T-helper 1 cell treated with Interleukin-12 subunit alpha and Interleukin-12 subunit beta and Interleukin-4 antibody, amounts not matched to agents 30 μg/mL and 1 μg/mL, for 36 hours (primary cell): Measurements from ENCODE around the gene JSRP1.

Experiments
- H3K27ac Mint-ChIP-seq: one replicate; pipeline ENCODE4 v1.8.0; 2021; ENCODE audit warnings: mild to moderate bottlenecking, mixed read lengths
- H3K27me3 Mint-ChIP-seq: one replicate; pipeline ENCODE4 v1.8.0; 2021; ENCODE audit warnings: low read depth, mixed read lengths
- H3K36me3 Mint-ChIP-seq: one replicate; pipeline ENCODE4 v1.8.0; 2021; ENCODE audit warnings: low read depth, mixed read lengths
- H3K4me1 Mint-ChIP-seq: one replicate; pipeline ENCODE4 v1.8.0; 2021; ENCODE audit warnings: low read depth, mixed read lengths
- H3K4me3 Mint-ChIP-seq: one replicate; pipeline ENCODE4 v1.8.0; 2021; ENCODE audit warnings: mild to moderate bottlenecking, moderate library complexity, mixed read lengths
- H3K9me3 Mint-ChIP-seq: one replicate; pipeline ENCODE4 v1.8.0; 2021; ENCODE audit warnings: mixed read lengths

Gene JSRP1

GRCh38 chr19:2237051-2237868 is 19.0 kb downstream of the JSRP1 start:
- H3K4me3 Mint-ChIP-seq, result peak overlapping the region; percentile 98
- H3K27ac Mint-ChIP-seq, result peak overlapping the region; percentile 88
- H3K4me1 Mint-ChIP-seq, result peaks cover 53% of the 10 kb centered on the region
- H3K27me3 Mint-ChIP-seq, result no peaks in the 10 kb centered on the region
- H3K9me3 Mint-ChIP-seq, result no peaks in the 10 kb centered on the region
- peaks cover 32% of the 10 kb centered on the region for H3K36me3 Mint-ChIP-seq

GRCh38 chr19:2236314-2237050 is 19.7 kb downstream of the JSRP1 start, which contains the start of the genes PLEKHJ1 and SF3A2:
TSS of gene PLEKHJ1 (minus strand) at chr19:2236329. CDS start at chr19:2236248, 81 bp downstream.
TSS of gene SF3A2 (plus strand) at chr19:2236824. CDS start at chr19:2243419, 6,595 bp downstream.
- H3K27ac Mint-ChIP-seq, result peak within 1 kb of the TSS; percentile 98
- no peaks in the 10 kb centered on the region for H3K9me3 Mint-ChIP-seq
- H3K4me1 Mint-ChIP-seq, result peaks cover 51% of the 10 kb centered on the region
- no peaks in the 10 kb centered on the region for H3K27me3 Mint-ChIP-seq
- H3K4me3 Mint-ChIP-seq, result peak within 1 kb of the TSS; percentile 98
- peaks cover 31% of the 10 kb centered on the region for H3K36me3 Mint-ChIP-seq

- Mint-ChIP-seq H3K36me3 (peaks cover 31% of the 10 kb centered on the region), H3K27ac (peak overlapping the region; percentile 98), H3K9me3 (no peaks in the 10 kb centered on the region), H3K4me3 (peak overlapping the region; percentile 98), H3K27me3 (no peaks in the 10 kb centered on the region), H3K4me1 (peaks cover 46% of the 10 kb centered on the region)
Observed at GRCh38 chr19:2236064-2236313, 20.2 kb downstream of the JSRP1 start.

DNA sequence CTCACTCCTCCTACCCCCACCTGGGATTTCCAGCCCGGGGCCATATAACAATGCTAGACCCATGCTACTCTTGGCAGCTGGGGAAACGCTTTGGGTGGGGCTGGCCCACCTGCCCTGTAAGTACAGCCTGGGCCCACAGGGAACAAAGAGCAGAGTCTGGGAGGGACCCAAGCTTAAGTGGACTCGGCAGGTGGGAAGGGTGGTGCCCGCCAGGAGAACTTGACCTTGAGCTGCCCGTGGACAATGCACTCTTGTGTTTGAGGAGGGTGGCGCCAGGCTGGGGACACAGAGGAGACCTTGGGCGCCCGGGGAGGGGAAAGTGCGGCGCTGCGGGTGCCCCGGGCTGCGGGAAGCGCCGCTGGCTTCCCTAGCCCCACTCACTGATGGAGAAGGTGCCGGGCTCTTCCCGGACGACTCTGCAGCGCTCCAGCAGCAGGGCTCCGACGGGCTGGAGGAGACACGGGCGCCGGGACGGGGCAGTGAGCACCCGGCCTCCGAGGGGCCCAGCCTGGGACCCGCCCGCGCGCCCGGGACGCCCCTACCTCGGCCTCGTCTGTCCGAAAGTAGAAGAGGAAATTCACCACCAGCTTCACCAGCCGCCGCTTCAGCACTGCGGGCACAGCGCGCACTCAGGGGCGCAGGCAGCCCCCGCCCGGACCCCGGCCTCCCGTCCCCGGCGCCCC is 20.7 kb downstream of the JSRP1 start:
- Mint-ChIP-seq H3K4me1 (peaks cover 42% of the 10 kb centered on the region), H3K27ac (peak overlapping the region; percentile 79), H3K27me3 (no peaks in the 10 kb centered on the region), H3K9me3 (no peaks in the 10 kb centered on the region), H3K4me3 (peak overlapping the region; percentile 93), H3K36me3 (peaks cover 31% of the 10 kb centered on the region)

- peaks cover 31% of the 10 kb centered on the region for H3K36me3 Mint-ChIP-seq
Observed at GRCh38 chr19:2234996-2235380, 21.2 kb downstream of the JSRP1 start.

DNA sequence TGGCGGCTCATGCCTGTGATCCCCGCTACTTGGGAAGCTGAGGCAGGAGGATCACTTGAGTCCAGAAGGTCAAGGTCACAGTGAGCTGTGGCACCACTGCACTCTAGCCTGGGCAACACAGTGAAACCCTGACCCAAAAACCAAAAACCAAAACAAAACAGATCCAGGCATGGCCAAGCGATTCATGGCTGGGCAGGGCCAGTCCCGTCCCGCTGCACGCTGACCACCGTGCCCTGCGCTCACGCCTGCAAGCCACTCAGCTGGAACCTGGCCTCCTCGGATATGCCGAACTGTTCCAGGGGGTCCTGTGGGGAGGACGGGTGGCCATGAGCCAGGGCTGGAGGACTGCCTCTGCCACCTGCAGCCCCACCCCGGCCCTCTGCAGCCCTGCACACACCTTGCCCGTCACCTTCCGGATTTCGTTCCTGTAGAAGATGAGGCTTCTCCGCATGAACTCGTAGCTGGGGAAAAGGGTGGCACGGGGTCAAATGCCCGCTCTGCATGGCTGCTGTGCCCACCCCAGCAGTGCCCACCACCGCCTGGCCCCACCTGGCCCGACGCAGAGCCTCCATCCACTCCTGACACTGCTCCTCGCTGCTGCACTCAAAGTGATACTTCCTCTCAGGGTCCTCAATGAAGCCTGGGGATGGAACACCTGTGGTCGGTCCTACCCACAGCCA is 22.5 kb downstream of the JSRP1 start:
- Mint-ChIP-seq H3K36me3 (peaks cover 28% of the 10 kb centered on the region), H3K9me3 (no peaks in the 10 kb centered on the region), H3K4me3 (peak overlapping the region; percentile 93), H3K27ac (peak overlapping the region; percentile 57), H3K4me1 (peaks cover 31% of the 10 kb centered on the region), H3K27me3 (no peaks in the 10 kb centered on the region)

More at GRCh38 chr19:2234996-2235380, 21.2 kb downstream of the JSRP1 start:
- no peaks in the 10 kb centered on the region for H3K9me3 Mint-ChIP-seq
- peaks cover 38% of the 10 kb centered on the region for H3K4me1 Mint-ChIP-seq
- no peaks in the 10 kb centered on the region for H3K27me3 Mint-ChIP-seq
- peak overlapping the region; percentile 93 for H3K4me3 Mint-ChIP-seq
- peak overlapping the region; percentile 79 for H3K27ac Mint-ChIP-seq

- peaks cover 19% of the 10 kb centered on the region for H3K4me1 Mint-ChIP-seq
- H3K9me3 Mint-ChIP-seq, result no peaks in the 10 kb centered on the region
- H3K36me3 Mint-ChIP-seq, result peaks cover 16% of the 10 kb centered on the region
- no peak overlapping the region for H3K4me3 Mint-ChIP-seq
- H3K27ac Mint-ChIP-seq, result no peak overlapping the region
- no peaks in the 10 kb centered on the region for H3K27me3 Mint-ChIP-seq
Observed at GRCh38 chr19:2232286-2233151, 23.7 kb downstream of the JSRP1 start.

- H3K36me3 Mint-ChIP-seq, result peaks cover 15% of the 10 kb centered on the region
- no peak overlapping the region for H3K4me3 Mint-ChIP-seq
- H3K4me1 Mint-ChIP-seq, result peaks cover 16% of the 10 kb centered on the region
- H3K27me3 Mint-ChIP-seq, result no peaks in the 10 kb centered on the region
- H3K27ac Mint-ChIP-seq, result no peak overlapping the region
- no peaks in the 10 kb centered on the region for H3K9me3 Mint-ChIP-seq
Observed at GRCh38 chr19:2231621-2232221, 24.5 kb downstream of the JSRP1 start.

- peaks cover 12% of the 10 kb centered on the region for H3K36me3 Mint-ChIP-seq
- H3K4me3 Mint-ChIP-seq, result no peak overlapping the region
- H3K27me3 Mint-ChIP-seq, result no peaks in the 10 kb centered on the region
- no peak overlapping the region for H3K27ac Mint-ChIP-seq
- H3K9me3 Mint-ChIP-seq, result no peaks in the 10 kb centered on the region
- H3K4me1 Mint-ChIP-seq, result peaks cover 13% of the 10 kb centered on the region
Observed at GRCh38 chr19:2230807-2231533, 25.2 kb downstream of the JSRP1 start.

GRCh38 chr19:2230033-2230531 is 26.1 kb downstream of the JSRP1 start:
- no peaks in the 10 kb centered on the region for H3K27me3 Mint-ChIP-seq

DNA sequence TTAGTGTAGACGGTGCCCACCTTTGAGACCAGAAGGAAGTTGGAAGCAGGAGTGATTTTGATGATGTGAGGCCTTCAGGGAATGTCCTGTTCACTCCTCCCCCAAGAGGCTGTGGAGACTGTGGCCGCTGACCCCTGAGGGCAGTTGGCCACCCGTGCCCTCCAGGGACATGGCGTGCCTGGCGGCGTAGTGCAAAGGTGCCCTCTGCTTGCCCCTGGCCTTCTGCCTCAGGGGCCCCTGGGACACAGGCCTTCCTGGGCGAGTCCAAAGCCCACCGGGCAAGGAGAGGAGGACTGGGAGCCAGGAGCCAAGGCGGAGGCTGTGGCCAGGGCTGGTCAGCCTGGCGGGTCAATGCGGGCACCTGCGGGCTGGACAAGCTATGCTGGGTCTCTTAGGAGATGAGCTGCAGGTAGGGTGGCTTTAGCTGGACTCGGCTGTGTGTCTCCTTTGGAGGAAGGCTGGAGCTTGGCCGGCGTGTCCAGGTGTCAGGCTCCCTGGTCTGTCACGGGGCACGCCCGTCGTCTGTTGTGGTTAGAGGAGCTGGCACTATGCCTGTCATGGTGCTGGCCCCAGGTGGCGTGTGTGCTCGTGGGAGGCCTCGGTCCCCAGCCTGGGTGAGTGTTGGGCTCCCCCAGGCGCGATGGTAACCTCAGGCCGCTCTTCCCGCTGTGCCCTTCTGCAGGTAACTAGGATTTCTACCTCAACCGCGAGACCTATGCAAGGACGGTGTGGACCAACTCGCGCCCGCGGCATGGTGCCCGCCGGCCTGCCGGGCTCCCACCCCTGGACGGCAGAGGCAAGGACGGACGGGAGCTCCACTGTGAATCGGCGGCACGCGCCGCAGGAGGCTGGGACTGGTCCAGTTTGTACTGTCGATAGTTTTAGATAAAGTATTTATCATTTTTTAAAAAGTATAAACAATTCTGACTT is 26.8 kb downstream of the JSRP1 start:
- Mint-ChIP-seq H3K9me3 (no peaks in the 10 kb centered on the region), H3K4me3 (no peak overlapping the region), H3K27ac (no peak overlapping the region), H3K36me3 (peaks cover 12% of the 10 kb centered on the region), H3K27me3 (no peaks in the 10 kb centered on the region), H3K4me1 (peaks cover 5% of the 10 kb centered on the region)

More at GRCh38 chr19:2230033-2230531, 26.1 kb downstream of the JSRP1 start:
- H3K4me1 Mint-ChIP-seq, result peaks cover 10% of the 10 kb centered on the region
- H3K36me3 Mint-ChIP-seq, result peaks cover 9% of the 10 kb centered on the region
- H3K27ac Mint-ChIP-seq, result no peak overlapping the region
- H3K4me3 Mint-ChIP-seq, result no peak overlapping the region
- H3K9me3 Mint-ChIP-seq, result no peaks in the 10 kb centered on the region
